Lung (tissue), 12 donors: ENCODE data around the gene TENM3. TPM values are rescaled to one million over a fixed set of nuclear protein-coding genes. Genes with fewer than 3 reads are reported as not detected.

Experiments
- ATAC-seq: fragments of 200-7000 bp; cut with Tn5 transposase; one replicate; pipeline ENCODE4 v1.9.1; 2020; ENCODE audit warnings: moderate number of reproducible peaks; ENCODE audit not compliant: insufficient read depth, low FRiP score
- DNase-seq, 3 donors: peaks; one replicate each; pipeline ENCODE4 v3.0.0-alpha.2; 2013 to 2017
- H3K27ac ChIP-seq, 2 donors: one replicate each; pipeline ENCODE4 v1.5.1; 2013; ENCODE audit warnings: mild to moderate bottlenecking in 2 of 2, moderate library complexity in 2 of 2, control low read depth in 1 of 2, inconsistent platforms in 1 of 2, low read depth in 1 of 2, low read length in 1 of 2
- H3K27me3 ChIP-seq, 3 donors: one replicate each; pipeline ENCODE4 v1.5.1; 2013; ENCODE audit warnings: low read length in 2 of 3; ENCODE audit not compliant: control insufficient read depth in 3 of 3, insufficient read depth in 3 of 3
- H3K36me3 ChIP-seq, 4 donors: one replicate each; pipeline ENCODE4 v1.5.1; 2013; ENCODE audit warnings: low read length in 4 of 4, mild to moderate bottlenecking in 1 of 4, moderate library complexity in 1 of 4; ENCODE audit not compliant: control insufficient read depth in 4 of 4, insufficient read depth in 4 of 4
- H3K4me1 ChIP-seq, 5 donors: one replicate each; pipeline ENCODE4 v1.5.1; 2013; ENCODE audit warnings: low read length in 5 of 5, mild to moderate bottlenecking in 2 of 5, moderate library complexity in 1 of 5; ENCODE audit not compliant: control insufficient read depth in 5 of 5, insufficient read depth in 5 of 5
- H3K4me3 ChIP-seq: one replicate; pipeline ENCODE4 v1.5.1; 2013; ENCODE audit warnings: mild to moderate bottlenecking, control low read depth, moderate library complexity
- H3K9ac ChIP-seq, 2 donors: one replicate each; pipeline ENCODE4 v1.5.1; 2013; ENCODE audit warnings: low read length in 2 of 2, control low read depth in 1 of 2; ENCODE audit not compliant: insufficient read depth in 1 of 2
- H3K9me3 ChIP-seq, 4 donors: one replicate each; pipeline ENCODE4 v1.5.1; 2013; ENCODE audit warnings: low read length in 3 of 4, mild to moderate bottlenecking in 1 of 4, moderate library complexity in 1 of 4; ENCODE audit not compliant: control insufficient read depth in 4 of 4, insufficient read depth in 3 of 4
- WGBS, 2 donors: extraction: QIAGEN DNeasy Blood & Tissue Kit; methylation state at CpG; one replicate each; pipeline ENCODE4 v1.1.7; 2013; 5-methylcytosine and 5-hydroxymethylcytosine counted together
- polyA plus RNA-seq, 2 donors: library from polyadenylated mRNA; stranded (reverse); fragments of 200-250 nt; gene quantifications; one replicate each; pipeline ENCODE4 v1.2.1, GENCODE V29; 2013
- total RNA-seq, 2 donors: library from RNA; depleted of rRNA in 1 of 2; stranded (reverse); fragments of >200 nt in 1 of 2; gene quantifications; one replicate each; pipeline ENCODE4 v1.2.1, GENCODE V29; 2014 to 2021
- TF ChIP-seq, protein P1 (sequence below): IDR thresholded peaks from 2 replicates; pipeline ENCODE4 v1.5.1; 2012; ENCODE audit warnings: mild to moderate bottlenecking; ENCODE audit errors: control extremely low read depth, extremely low read depth
- donor health status: control.
- donor health status: control.
- donor health status: Bipolar disorder and iron deficiency.
- donor health status: healthy.
- donor health status: DM: yes; HTN: yes; CAD: no.

TENM3 gene
- total and polyA plus RNA-seq, 4 donors: 0.14 to 5.3 (median 2.2) TPM

DNA sequence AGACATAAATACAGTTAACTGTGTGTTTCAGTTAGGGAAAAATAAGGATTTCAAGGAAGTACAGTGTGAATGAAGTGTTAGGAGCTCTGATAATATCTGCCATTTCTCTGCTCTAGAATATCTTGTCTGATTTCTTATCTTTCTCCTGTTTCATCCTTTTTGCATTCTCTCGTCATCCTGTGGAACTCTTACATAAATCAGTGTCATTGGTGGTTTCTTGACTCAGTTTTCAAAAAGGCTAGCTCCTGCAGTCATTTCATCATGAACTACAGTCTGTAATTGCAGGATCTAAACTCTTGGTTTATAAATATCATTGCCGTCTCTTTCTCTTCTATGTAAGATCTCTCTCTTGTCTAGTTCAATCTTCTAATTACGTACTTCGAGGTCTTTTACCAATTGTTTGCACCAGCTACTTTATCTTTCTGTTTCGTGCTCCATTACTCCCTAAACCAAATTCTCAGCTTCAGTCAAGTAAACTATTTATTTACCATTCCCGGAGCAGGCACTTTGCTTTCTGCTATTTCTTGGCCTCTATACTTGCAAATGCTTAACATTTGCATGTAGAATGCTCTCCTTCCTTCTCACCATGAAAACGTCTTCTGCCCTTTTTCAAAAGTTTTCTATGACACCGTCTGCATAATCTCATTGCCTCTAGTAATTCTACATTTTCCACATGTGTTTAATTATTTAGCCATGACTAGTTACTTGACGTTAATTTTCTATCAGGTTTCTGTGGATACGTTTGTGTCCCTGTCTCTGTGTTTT, 294.0 kb downstream of the TENM3 start:
- Histone ChIP-seq H3K36me3 (no peaks in the 10 kb centered on the region), H3K4me1 (peaks cover 0 to 5% (median 0%) of the 10 kb centered on the region in 5 donors), H3K27ac (no peak overlapping the region), H3K27me3 (peaks cover 0 to 3% (median 3%) of the 10 kb centered on the region in 3 donors), H3K4me3 (no peak overlapping the region), H3K9me3 (no peaks in the 10 kb centered on the region), H3K9ac (no peak overlapping the region)
- no peak for ATAC-seq
- WGBS, 2 donors: 50 to 52% methylated on average over 10 of the region's 10 CpGs
- TF ChIP-seq, protein P1, sequence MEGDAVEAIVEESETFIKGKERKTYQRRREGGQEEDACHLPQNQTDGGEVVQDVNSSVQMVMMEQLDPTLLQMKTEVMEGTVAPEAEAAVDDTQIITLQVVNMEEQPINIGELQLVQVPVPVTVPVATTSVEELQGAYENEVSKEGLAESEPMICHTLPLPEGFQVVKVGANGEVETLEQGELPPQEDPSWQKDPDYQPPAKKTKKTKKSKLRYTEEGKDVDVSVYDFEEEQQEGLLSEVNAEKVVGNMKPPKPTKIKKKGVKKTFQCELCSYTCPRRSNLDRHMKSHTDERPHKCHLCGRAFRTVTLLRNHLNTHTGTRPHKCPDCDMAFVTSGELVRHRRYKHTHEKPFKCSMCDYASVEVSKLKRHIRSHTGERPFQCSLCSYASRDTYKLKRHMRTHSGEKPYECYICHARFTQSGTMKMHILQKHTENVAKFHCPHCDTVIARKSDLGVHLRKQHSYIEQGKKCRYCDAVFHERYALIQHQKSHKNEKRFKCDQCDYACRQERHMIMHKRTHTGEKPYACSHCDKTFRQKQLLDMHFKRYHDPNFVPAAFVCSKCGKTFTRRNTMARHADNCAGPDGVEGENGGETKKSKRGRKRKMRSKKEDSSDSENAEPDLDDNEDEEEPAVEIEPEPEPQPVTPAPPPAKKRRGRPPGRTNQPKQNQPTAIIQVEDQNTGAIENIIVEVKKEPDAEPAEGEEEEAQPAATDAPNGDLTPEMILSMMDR: no peak
- DNase-seq: peak in 1 of 3 donors; percentile 13

DNA sequence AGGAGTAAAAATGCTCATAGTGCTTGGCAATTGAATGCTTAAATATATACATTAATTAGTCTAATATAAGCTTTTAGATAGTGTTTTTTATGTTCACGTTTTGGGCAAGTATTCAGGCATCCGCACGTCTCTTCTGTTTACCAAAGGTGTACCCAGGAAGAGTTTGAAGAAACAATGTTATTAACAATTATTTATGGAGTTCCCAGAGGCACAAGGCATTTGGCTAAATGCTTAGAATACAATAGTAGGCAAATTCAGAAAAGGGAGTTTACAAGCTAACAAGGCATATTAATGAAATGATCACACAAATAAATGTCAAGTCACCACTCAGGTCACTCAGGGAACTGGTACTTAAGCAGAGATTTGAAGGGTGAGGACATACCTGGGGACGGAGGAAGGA, 294.8 kb downstream of the TENM3 start:
- H3K4me3 ChIP-seq: no peak overlapping the region
- H3K4me1 ChIP-seq: peaks cover 0 to 4% (median 0%) of the 10 kb centered on the region in 5 donors
- no peak for ATAC-seq
- TF ChIP-seq, protein P1: no peak
- peaks cover 0 to 3% (median 3%) of the 10 kb centered on the region in 3 donors for H3K27me3 ChIP-seq
- DNase-seq: no peak
- no peak overlapping the region for H3K9ac ChIP-seq
- no peak overlapping the region for H3K27ac ChIP-seq
- no peaks in the 10 kb centered on the region for H3K36me3 ChIP-seq
- no peaks in the 10 kb centered on the region for H3K9me3 ChIP-seq
- 65 to 73% methylated on average over 4 of the region's 4 CpGs for WGBS, 2 donors

DNA sequence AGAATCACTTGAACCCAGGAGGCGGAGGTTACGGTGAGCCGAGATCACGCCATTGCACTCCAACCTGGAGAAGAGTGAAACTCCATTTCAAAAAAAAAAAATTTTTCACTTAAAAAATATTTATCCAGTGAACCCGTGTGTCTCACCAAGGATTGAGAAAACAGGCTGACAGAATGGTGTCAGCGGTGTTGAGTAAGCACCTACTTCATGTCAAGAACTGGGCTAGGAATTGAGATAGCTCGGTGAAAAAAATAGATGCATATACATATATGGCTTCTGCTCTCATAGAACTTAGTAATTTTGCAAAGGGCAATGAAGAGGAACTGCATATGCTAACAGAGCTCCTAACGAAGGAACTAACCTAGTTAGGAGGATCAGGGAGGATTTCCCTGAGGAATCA, 297.3 kb downstream of the TENM3 start:
- Histone ChIP-seq H3K27me3 (peaks cover 0 to 3% (median 3%) of the 10 kb centered on the region in 3 donors), H3K9ac (no peak overlapping the region), H3K4me3 (no peak overlapping the region), H3K27ac (no peak overlapping the region), H3K4me1 (peaks cover 0 to 4% (median 0%) of the 10 kb centered on the region in 5 donors), H3K36me3 (no peaks in the 10 kb centered on the region), H3K9me3 (no peaks in the 10 kb centered on the region)
- WGBS, 2 donors: 91 to 92% methylated on average over 8 of the region's 8 CpGs
- TF ChIP-seq, protein P1: no peak
- no peak for DNase-seq
- ATAC-seq: no peak
